Stimulated activated naive CD8-positive, alpha-beta T cell treated with anti-CD3 and anti-CD28 coated beads, Interleukin-15, Interleukin-2, amounts not matched to agents 100 U/mL and 50 U/mL, for 24 hours (primary cell): Measurements from ENCODE around the gene MAP2K6.

ENCODE experiments used
- ATAC-seq: fragments of 150-1000 bp; cut with Tn5 transposase; one replicate; pipeline ENCODE4 v1.10.0; 2021
- DNase-seq: peaks from one replicate; pipeline ENCODE4 v3.0.0; 2021

MAP2K6 gene

GRCh38 chr17:69427486-69428197 is 13.1 kb downstream of the MAP2K6 start:
- ATAC-seq, result no peak
- no peak for DNase-seq

GRCh38 chr17:69428252-69428980 is 13.9 kb downstream of the MAP2K6 start:
- DNase-seq, result no peak
- ATAC-seq, result no peak

- DNase-seq (no peak), ATAC-seq (no peak)
Measured at GRCh38 chr17:69430488-69430887, 16.0 kb downstream of the MAP2K6 start.

GRCh38 chr17:69431835-69432234 is 17.3 kb downstream of the MAP2K6 start:
- ATAC-seq (no peak), DNase-seq (no peak)

GRCh38 chr17:69433093-69433492 is 18.6 kb downstream of the MAP2K6 start:
- DNase-seq (no peak), ATAC-seq (no peak)

- DNase-seq (no peak), ATAC-seq (peak; percentile 36)
Measured at GRCh38 chr17:69434164-69434579, 19.7 kb downstream of the MAP2K6 start.

GRCh38 chr17:69435971-69436696 is 21.6 kb downstream of the MAP2K6 start:
- ATAC-seq (no peak), DNase-seq (no peak)

- no peak for DNase-seq
- no peak for ATAC-seq
Measured at GRCh38 chr17:69437475-69437874, 23.0 kb downstream of the MAP2K6 start.

GRCh38 chr17:69438776-69439175 is 24.3 kb downstream of the MAP2K6 start:
- no peak for ATAC-seq
- DNase-seq, result no peak

GRCh38 chr17:69441179-69441578 is 26.7 kb downstream of the MAP2K6 start:
- ATAC-seq (no peak), DNase-seq (no peak)

GRCh38 chr17:69443138-69443537 is 28.6 kb downstream of the MAP2K6 start:
- ATAC-seq, result no peak
- no peak for DNase-seq

- no peak for DNase-seq
- peak; percentile 28 for ATAC-seq
Measured at GRCh38 chr17:69444023-69444422, 29.5 kb downstream of the MAP2K6 start.

- DNase-seq (no peak), ATAC-seq (no peak)
Measured at GRCh38 chr17:69445132-69445531, 30.6 kb downstream of the MAP2K6 start.

GRCh38 chr17:69447726-69448125 is 33.2 kb downstream of the MAP2K6 start:
- no peak for DNase-seq
- no peak for ATAC-seq

GRCh38 chr17:69448431-69449102 is 34.1 kb downstream of the MAP2K6 start:
- no peak for ATAC-seq
- no peak for DNase-seq

- ATAC-seq (no peak), DNase-seq (no peak)
Measured at GRCh38 chr17:69450131-69450530, 35.6 kb downstream of the MAP2K6 start.

GRCh38 chr17:69450918-69451317 is 36.4 kb downstream of the MAP2K6 start:
- no peak for ATAC-seq
- DNase-seq, result no peak

GRCh38 chr17:69451416-69452394 is 37.2 kb downstream of the MAP2K6 start:
- ATAC-seq, result no peak
- DNase-seq, result no peak

- ATAC-seq (no peak), DNase-seq (no peak)
Measured at GRCh38 chr17:69452664-69453260, 38.3 kb downstream of the MAP2K6 start.

- DNase-seq, result no peak
- ATAC-seq, result no peak
Measured at GRCh38 chr17:69454051-69454450, 39.6 kb downstream of the MAP2K6 start.

GRCh38 chr17:69455040-69455439 is 40.5 kb downstream of the MAP2K6 start:
- DNase-seq, result no peak
- ATAC-seq, result no peak
